Thyroid gland (tissue), 4 donors: ENCODE data around the gene ERBB2.

Experiments
- POLR2A ChIP-seq, 2 donors: fragments of 450-650 bp; IDR thresholded peaks; one replicate each; pipeline ENCODE4 v1.6.1; 2017; ENCODE audit warnings: antibody characterized with exemption in 2 of 2, mild to moderate bottlenecking in 2 of 2, moderate library complexity in 1 of 2
- TF ChIP-seq, protein P1 (sequence below), 6 experiments: fragments of 200-600 bp in 3 of 6; fragments of 450-650 bp in 3 of 6; sonication (generic) in 3 of 6; IDR thresholded peaks; one replicate each; pipeline ENCODE4 v1.5.1; 2016 to 2019; ENCODE audit warnings: antibody characterized with exemption in 6 of 6, mild to moderate bottlenecking in 2 of 6, inconsistent platforms in 1 of 6, moderate library complexity in 1 of 6

DNA sequence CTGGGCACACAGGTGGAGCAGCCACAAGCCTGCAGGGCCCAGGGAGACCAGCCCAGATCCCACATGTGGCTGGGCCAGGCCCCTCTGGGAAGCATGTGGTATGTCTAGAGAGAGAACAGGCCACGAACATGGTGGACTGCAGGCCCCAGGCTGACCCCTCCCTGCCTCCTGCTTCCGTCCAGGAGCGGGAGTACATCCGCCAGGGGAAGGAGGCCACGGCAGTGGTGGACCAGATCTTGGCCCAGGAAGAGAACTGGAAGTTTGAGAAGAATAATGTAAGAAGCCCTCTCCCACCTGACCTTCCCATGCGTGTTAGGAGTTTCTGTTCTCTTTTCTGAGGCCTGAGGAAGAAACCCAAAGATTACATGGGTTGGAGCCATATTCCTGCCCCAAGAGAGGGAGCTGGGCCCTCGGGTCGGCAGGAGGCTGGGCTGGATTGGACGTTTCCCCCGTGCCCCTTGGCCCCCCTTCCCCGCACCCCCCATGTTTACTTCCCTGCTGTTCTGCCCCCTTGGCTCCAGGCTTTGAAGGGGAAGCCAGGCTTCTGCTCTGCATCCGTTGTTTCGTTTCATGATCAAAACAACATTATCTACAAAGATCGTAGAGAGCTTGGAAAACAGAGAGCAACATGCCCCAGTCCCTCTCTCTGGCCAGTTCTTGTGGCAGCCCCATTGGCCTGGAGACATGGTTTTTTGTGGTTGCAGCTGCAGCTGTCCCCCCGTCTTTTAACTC, 40.4 kb upstream of the ERBB2 start:
- TF ChIP-seq, protein P1, sequence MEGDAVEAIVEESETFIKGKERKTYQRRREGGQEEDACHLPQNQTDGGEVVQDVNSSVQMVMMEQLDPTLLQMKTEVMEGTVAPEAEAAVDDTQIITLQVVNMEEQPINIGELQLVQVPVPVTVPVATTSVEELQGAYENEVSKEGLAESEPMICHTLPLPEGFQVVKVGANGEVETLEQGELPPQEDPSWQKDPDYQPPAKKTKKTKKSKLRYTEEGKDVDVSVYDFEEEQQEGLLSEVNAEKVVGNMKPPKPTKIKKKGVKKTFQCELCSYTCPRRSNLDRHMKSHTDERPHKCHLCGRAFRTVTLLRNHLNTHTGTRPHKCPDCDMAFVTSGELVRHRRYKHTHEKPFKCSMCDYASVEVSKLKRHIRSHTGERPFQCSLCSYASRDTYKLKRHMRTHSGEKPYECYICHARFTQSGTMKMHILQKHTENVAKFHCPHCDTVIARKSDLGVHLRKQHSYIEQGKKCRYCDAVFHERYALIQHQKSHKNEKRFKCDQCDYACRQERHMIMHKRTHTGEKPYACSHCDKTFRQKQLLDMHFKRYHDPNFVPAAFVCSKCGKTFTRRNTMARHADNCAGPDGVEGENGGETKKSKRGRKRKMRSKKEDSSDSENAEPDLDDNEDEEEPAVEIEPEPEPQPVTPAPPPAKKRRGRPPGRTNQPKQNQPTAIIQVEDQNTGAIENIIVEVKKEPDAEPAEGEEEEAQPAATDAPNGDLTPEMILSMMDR (IDR thresholded peaks at IDR 0.05), result no peak
- no peak for TF ChIP-seq POLR2A (IDR thresholded peaks at IDR 0.05)
